Amygdala (tissue), 56 donors: ENCODE measurements around the gene FAM221B.

ENCODE experiments used
- DNase-seq, 56 donors: peaks; one replicate each; lab custom pipeline; 2025; lab: John Stamatoyannopoulos, UW

FAM221B gene

DNA sequence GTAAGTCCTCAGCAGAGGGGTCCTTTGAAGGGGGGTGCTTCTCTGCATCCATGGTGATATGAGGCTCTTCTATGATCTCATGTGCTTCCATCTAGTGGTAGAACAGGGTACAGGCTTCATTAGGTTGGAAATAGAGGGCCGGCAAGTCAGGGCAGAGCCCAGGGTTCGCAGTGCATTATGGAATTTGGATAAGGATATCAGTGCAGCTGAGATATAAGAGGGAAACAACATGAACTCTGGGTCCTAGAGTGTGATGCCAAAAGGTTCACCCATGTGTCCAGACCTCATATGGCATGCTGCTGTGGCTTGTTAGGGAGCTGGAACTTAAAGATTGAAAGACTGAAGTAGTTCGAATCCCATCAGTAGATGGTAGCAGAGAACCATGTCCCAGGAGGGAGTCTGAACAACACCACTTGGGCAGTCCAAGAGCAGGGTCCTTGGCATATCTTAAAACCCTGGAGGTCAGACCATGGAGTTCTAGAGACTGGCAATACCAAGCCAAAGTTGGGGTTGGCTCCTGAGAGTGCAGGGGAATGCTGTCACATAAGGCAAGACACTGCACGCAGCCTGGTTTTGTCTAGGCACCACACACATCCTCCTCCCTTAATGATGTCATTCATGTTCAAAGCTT, 2.3 kb downstream of the FAM221B start:
- DNase-seq, result peak in 11 of 56 donors; percentile 3 to 51 (median 12)

DNA sequence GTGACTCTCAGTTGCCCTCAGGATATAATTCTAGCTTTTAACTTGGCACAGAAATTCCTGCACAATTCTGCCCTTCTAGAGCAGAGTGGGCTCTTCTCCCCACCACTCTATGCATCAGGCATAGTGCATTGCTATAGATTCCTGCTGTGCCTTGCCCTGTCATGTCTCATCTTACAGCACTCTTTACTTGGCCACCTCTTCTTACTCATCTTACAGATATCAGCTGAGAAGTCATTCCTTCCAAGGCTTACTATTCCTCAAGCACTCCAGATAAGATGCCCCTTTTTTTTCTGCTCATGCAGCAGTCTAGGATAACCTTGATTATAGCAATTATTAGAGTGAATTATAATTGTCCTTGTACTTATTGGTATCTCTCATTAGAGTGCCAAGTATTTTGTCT, 5.6 kb downstream of the FAM221B start:
- no peak for DNase-seq

DNA sequence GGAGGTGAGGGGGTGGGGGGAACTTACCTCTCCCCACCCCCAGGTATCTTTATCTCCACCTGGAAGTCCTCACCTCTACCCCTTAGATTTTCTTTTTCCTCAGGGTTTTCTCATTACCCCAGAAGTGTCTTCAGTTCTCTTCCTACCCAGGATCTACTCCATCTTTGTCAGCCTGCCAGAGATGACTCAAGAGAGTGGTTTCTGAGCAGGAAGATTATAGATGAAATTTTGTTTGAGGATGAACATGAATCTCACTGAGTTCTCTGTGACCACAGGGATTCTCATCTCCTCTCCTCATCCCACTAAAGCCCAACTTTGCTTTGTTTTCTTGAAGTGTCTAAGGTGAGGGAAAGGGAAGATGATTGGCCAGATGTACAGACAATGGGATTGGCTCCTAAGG, 8.5 kb downstream of the FAM221B start:
- no peak for DNase-seq

DNA sequence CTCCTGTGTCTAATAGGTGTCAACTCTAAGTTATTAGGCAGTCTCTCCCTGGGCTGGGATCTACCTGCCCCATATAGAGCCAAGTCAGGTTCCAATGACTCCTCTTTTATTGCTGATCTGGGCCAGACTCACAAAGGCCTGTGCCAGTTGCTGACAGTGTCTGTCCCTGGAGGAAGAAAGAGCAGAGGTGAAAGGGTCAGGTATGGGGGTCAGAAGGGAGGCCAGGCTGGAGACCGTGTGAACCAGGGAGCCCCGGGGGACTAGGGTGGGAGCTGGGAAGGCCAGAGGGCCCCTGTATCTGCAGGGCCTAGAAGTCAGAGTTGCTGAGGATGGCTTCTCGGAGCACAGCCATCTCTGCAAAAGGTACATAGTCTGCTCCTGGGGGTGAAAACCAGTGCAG, 10.2 kb downstream of the FAM221B start:
- no peak for DNase-seq

DNA sequence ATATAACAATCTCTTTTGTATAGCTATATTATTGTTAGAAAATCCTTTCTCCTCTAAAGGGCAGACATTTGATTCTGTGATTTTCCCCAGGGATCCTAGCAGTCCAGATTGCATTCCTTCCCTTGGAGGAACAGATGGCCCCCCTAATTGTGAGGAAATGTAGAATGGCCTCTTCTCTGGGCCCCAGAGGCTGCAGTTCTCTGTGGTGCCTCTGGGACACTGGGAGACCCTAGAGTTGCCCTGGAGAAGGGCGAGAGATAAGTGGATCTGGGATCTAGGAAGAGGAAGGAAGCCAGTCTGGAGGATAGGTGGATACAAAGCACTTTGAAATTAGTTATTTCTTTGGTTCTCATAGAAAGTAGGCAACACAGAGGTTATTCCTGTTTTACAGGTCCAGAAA, 11.8 kb downstream of the FAM221B start:
- DNase-seq, result no peak

DNA sequence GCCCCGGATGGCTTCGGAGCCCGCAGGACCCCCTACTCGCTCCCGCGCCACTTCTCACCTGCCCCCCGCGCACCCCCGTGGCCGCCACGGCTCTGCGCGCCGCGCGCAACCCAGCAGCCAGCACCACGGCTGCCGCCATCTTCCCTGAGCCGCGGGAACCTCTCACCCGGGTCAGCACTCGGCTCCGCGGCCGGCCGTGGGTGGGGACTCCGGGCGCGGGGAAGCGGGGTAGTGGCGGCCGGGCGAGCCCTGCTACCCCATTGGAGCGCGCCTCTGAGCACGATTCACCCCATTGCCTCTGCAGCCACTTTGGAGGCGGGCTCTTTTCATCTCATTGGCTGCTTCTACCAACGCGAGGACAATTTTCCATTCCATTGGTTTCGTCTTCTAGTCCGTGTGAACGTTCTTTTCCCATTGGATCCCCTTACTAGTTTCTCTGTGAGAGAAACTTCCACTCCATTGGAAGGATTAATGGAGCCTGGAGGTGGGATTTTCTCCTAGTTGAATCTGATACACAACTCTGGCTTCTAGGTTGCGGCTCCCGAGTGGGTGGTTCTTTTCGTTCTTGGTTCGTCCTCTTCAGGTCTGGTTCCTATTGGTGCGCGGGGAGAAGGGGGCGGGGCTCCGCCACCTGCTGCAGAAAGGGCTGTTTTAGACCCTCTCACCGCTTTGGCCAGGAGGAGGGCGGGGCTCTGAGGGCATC, 13.5 kb downstream of the FAM221B start, which contains the start of gene HINT2:
Gene HINT2 (minus strand): TSS at position 202 of the 703 bp plus-strand sequence. CDS start 63 bp downstream, at position 139.
- DNase-seq, result peak; percentile 28 to 99 (median 94)

DNA sequence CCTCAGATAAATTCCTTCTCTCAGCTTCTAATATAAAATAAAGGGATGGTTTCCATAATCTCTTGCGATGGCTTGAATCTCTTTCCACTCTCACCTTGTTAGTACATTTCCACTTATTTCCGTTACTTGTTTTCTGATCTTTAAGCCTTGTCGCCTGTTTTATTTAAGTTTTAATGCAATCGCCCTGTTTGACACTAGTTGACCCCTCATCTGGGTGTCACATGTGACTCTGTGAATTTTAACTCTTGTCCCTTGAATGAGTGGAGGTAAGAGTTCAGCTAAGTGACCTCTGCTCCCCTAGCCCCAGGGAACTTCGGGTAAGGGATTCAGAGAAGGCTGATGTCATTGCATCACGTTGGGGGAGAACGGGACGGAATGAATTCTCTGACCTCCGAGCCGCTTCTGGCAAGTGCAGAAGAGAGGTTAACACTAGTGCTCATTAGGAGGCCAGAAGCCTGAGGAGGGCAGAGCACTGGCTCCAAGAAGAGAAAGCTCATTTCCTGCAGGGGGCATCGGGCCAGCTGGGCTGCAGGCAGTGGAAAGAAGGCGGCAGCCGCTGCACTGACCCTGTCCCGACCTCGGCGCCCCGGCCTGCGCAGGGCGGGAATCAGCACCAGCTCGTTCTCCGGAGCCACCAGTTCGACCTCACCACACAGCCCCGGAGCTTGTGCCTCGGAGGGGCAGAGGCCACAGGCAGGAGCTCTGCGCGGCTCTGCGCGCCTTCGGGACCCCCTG, 14.3 kb downstream of the FAM221B start:
- peak in 39 of 56 donors; percentile 25 to 79 (median 56) for DNase-seq

DNA sequence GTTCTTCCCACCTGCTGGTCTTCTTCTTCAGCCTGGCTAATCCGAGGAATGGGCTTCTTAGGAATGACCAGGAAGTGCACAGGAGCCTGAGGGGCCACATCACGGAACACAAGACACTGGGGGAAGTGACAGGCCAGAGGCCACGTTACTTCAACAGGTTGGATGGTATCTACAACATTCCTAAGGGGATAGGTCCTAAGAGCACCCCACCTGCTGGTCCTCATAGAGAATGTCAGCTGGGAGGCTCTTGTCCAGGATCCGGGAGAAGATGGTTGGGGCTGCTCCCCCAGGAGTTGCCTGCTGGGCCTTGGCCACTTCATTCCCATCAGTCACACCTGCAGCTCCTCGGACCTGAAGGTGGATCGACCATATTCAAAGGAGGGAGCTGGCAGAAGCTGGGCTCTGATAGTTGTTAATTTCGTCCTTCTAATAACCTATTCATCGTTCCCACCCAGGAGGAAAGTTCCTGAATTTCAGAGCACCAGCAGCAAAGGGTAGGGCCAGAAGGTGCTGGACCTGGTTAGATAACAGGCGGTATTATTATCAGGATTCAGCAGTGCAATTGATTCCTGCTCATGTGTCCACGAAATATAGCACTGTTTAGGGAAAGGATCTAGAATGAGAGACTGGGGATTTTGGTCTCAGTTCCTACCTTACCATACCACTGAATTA, 15.0 kb downstream of the FAM221B start:
- DNase-seq, result no peak

DNA sequence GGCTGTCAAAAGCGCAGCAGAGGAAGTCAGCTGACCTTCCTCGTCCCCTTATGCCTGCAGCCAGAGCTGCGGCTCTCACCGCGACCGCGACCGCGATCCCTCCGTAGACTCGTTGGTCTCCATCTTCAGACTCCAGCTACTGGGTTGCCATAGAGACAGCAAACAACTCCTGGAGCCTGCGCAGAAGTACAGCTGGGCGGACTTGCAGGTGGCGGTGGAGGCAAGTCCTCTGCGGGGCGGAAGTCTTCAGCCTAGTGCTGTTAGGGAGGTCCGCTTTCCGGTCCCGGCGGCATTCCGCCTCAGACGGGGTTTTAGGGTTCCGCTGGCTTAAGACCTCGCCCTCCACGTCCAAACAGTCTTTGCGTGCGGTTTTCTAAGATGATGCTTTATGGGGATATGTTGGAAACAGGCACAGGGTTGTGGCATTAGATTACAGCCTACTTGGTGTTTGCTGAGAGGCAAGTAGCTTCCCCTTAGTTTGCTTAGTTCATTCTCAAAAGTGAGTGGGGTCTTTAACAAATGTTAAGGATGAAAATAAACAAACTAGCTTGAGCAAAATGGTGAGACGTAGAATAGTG, 16.4 kb downstream of the FAM221B start, which contains the start of gene SPAG8:
Gene SPAG8 (minus strand): TSS at position 238 of the 578 bp plus-strand sequence. CDS start 115 bp downstream, at position 123.
- DNase-seq, result peak; percentile 40 to 96 (median 90)

DNA sequence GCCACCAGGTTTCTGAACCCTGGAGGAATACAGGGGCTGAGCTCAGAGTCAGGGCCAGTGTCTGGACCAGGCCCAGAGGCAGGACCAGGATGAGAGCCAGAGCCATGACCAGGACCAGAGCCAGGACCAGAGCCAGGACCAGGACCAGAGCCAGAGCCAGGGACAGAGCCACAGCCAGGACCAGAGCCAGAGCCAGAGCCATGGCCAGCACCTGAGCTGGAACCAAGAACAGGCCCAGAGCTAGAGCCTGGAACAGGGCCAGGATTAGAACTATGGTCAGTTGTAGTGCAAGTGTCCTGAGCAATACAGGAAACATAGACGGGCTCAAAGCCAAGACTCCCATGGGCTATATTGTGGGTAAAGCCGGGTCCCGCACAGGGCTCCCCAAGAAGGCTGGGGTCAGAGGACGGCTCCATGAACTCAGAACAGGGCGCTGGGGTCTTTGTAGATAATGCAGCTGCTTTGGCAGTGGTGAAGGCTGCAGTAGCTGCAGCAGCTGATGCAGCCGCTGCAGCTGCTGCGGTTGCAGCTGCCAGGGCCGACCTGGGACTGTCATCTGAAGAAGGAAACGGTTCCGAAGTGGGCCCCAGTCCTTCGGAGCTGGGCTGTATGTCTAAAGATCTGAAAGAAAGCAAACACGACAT, 17.0 kb downstream of the FAM221B start:
- peak in 23 of 56 donors; percentile 11 to 88 (median 28) for DNase-seq

DNA sequence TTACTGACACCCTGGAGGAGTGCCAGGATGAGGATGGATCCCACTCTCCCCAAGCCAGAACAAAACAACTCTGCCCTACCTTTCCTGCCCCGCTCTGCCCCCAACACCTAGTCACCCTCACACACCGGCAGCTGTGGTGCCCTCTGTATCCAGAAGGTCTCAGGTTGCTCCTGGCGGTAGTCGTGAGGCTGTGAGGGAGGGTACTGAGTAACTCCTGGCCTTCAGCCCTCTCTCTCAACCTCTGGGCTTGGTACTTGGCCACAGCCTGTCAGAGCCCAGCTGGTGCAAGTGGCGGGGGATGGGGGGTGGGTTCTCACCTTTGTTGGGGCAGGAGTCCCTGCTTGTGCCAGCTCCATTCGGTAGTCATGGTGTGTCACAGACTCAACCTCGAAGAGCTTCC, 18.4 kb downstream of the FAM221B start:
- no peak for DNase-seq

DNA sequence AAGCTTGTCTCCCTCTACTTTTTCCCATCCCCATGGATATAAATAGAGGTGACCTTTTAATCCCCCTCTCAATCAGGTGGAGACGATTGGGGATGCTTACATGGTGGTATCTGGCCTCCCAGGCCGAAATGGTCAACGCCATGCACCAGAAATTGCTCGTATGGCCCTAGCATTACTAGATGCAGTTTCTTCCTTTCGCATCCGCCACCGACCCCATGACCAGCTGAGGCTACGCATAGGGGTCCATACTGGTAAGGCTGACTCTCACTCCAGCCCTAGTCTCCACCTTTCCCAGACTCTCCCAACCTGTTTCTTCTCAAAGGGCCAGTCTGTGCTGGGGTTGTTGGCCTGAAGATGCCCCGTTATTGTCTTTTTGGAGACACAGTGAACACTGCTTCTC, 20.1 kb downstream of the FAM221B start:
- DNase-seq, result no peak

DNA sequence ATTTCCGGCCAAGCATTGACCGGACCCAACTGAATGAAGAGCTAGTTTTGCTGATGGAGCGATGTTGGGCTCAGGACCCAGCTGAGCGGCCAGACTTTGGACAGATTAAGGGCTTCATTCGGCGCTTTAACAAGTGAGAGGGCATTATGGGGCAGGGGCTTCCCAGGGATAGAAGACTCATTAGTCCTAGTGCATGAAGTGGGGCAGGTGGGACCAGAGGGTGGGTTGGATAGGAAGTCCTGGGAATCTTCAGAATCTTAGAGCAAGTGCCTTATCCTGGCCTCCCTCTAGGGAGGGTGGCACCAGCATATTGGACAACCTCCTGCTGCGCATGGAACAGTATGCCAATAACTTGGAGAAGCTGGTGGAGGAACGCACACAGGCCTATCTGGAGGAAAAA, 22.4 kb downstream of the FAM221B start:
- DNase-seq, result no peak

DNA sequence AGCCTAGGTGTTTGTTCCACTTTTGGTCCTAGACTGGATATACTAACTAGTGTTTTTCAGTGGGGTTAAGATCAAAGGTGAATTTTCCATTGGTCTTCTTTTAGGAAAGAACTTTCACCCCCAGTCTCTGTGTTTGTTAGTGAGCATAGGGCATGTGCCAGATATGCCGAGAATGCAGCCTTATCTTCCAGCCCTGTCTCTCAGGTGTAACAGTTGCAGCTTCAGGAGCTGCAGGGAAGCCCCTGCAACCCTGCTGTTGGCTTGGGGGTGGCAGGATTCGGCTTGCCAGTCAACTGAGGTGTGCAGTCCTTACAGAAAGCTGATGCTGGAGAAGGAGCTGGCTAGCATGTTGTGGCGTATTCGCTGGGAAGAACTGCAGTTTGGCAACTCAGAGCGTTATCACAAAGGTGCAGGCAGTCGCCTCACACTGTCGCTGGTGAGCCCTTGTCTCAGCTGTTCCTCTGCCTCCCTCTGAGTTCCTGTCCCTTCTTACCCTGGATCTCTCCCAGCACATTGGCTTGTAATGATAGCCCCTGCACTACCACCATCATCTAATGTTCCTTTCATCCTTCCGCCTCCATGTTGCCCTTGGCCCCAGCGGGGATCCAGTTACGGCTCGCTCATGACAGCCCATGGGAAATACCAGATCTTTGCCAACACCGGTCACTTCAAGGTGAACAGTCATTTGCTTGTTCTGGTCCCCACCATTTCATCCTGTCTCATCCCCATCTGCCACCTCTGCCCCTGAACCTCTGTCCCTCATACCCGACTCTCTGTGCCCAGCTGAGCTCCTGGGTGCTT, 27.0 kb downstream of the FAM221B start:
- DNase-seq, result no peak

DNA sequence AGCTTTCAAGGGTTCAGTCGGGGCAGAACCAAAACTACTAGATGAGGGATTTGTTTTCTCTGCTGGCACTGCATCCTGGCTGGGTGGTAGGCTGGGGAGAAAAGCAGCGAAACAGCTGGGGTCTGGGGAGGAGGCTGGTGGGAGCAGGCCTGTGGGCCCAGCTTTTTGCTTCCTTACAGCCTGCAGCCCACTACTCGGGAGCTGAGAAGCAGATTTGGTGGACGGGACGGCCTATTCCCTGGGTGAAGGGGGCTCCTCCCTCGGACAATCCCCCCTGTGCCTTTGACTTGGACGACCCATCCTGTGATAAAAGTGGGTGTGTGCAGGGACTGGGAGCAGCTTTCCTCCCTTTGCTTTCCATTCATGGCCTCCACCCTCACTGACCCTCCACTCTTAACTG, 28.0 kb downstream of the FAM221B start:
- no peak for DNase-seq

DNA sequence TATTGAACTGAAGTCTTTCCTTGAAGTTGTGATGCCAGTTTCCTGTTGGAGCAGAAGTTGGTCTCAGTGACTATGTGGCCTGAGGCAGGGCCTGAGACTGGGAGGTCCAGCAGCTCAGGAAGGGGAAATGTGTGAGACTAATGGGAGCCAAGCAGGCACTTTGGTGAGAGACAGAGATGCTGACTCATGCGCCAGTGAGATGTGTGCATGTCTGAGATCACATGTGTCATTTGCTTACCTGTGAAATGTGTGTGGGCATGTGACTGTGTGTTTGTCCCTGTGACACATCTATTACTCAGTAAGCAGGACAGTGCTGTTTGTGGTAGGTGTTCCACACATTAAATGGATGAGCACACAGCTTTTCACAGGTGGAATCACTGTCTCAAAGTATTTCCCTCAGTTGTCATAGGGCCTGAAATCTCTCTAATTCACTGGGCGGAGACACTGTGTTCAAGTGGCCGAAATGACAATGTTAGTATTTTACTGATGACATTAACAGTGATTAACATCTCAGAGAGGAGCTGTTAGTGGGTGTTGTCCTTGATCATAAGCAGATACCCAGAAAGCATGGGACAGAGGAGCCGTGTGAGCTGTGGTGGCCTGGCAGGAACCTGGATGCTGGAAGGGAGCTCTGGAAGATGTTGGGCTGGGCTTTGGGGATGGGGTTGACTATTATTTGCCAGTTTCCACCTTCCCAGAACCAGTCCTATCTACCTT, 29.7 kb downstream of the FAM221B start:
- no peak for DNase-seq

DNA sequence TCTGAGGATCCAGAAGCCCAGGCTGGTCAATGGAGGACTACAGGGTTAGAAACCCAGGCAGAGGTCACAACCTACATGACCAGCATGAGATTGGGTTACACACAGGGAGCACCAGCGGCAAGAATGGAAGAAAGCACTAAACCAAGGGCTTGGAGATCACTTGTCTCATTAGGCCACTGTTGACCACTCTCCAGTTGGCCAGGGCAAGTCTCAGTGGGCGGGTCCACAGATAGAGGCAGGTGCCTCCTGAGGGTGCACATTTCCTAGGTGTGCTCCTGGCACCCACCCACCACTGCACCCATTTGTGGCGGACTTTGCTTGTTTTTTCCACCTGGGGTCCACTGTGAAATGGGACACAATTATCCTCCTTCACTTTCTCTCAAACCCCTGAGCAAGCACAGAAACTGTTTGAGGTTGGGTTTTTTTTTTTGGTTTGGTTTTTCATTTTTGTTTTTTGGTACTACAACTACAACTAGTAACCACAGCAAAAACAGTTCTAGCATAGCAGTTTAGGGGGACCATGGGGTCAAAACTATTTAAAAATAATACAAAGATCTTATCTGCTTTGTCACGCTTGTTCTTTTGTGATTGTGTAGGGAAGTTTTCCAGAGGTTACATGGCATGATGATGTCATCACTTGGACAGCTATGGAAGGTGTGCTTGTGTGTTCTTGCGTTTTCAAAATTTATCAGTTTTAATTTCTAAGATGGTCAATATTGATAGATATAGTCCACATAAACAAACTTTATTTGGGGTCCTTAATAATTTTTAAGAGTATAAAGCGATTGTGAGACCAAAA, 31.0 kb downstream of the FAM221B start:
- DNase-seq, result no peak

DNA sequence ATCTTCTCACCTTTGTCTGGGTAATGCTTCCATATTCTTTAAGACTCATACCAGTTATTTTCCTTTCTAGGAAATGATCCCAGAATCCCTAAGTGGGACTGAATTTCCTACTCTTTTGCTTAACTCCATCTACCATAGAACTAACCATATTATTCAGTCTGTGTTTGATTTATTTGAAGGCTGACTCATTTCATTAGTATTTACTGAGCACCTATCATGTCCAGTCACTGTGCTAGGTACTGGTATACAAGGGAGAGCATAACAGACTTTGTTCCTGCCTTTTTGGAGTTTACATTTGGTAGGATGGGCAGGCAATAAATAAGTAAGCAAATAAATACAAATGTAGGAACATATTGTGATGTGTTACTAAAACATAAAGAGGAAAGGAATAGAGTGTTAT, 32.8 kb downstream of the FAM221B start:
- DNase-seq, result no peak
